H1 (cell line): ENCODE measurements around the gene FAM228B. TPM values are rescaled to one million over a fixed set of nuclear protein-coding genes. Genes with fewer than 3 reads are reported as not detected.
A peak's percentile ranks its signal among the peaks of the same experiment; 100 is the strongest.

Experiments
- CTCF ChIA-PET: fragments of 300-600 bp; sonication (Branson Sonifier 250); formaldehyde crosslinking; loops from one replicate; lab custom pipeline; 2021; ENCODE audit not compliant: partially characterized antibody; lab: Charles Lee
- POLR2A ChIA-PET: fragments of 300-600 bp; sonication (Branson Sonifier 250); formaldehyde crosslinking; loops from one replicate; lab custom pipeline; 2021; ENCODE audit warnings: inconsistent platforms; ENCODE audit not compliant: partially characterized antibody; lab: Charles Lee
- DNase-seq, 2 experiments: peaks; one replicate each; pipeline versions ENCODE4 v3.0.0 to v3.0.0-alpha.2; 2010 to 2022; ENCODE audit warnings: low spot score in 2 of 2, low read depth in 1 of 2, mixed read lengths in 1 of 2
- FAIRE-seq: peaks from 2 replicates; lab custom pipeline; 2011; peaks lifted over from hg19 to GRCh38; lab: Jason Lieb, UNC
- H2AFZ ChIP-seq: 2 replicates; pipeline ENCODE4 v1.8.1; 2012; ENCODE audit warnings: low read length, inconsistent platforms
- H2AK5ac ChIP-seq: 2 replicates; pipeline ENCODE4 v1.6.1; 2013; ENCODE audit warnings: low read depth, low read length
- H2BK120ac ChIP-seq: replicated peaks from 2 replicates; pipeline ENCODE3; 2013; ENCODE audit warnings: low read depth, low read length, inconsistent platforms
- H2BK12ac ChIP-seq: 2 replicates; pipeline ENCODE4 v1.6.1; 2013; ENCODE audit warnings: low read depth, low read length
- H2BK15ac ChIP-seq: 2 replicates; pipeline ENCODE4 v1.6.1; 2013; ENCODE audit warnings: low read length
- H2BK20ac ChIP-seq: 2 replicates; pipeline ENCODE4 v1.6.1; 2013; ENCODE audit warnings: low read length
- H2BK5ac ChIP-seq: 2 replicates; pipeline ENCODE4 v1.6.1; 2013; ENCODE audit warnings: low read depth, low read length
- H3K14ac ChIP-seq: 2 replicates; pipeline ENCODE4 v1.6.1; 2013; ENCODE audit warnings: inconsistent platforms; ENCODE audit not compliant: insufficient read length
- H3K18ac ChIP-seq: 2 replicates; pipeline ENCODE4 v1.6.1; 2013; ENCODE audit warnings: low read length; ENCODE audit errors: extremely low read depth
- H3K23ac ChIP-seq: 2 replicates; pipeline ENCODE4 v1.6.1; 2013; ENCODE audit warnings: inconsistent platforms; ENCODE audit not compliant: insufficient read length
- H3K23me2 ChIP-seq: 2 replicates; pipeline ENCODE4 v1.6.1; 2013; ENCODE audit warnings: low read depth, low read length
- H3K27ac ChIP-seq: 2 replicates; pipeline ENCODE4 v1.6.1; 2011; ENCODE audit warnings: low read depth, low read length, inconsistent platforms
- H3K27me3 ChIP-seq, 4 experiments: replicated peaks in 1 of 4; 1 replicate in 1 of 4; 2 replicates in 3 of 4; pipeline versions ENCODE4 v1.6.1 to v1.8.1; 2011 to 2013; ENCODE audit warnings: low read length in 3 of 4, mild to moderate bottlenecking in 3 of 4, inconsistent platforms in 2 of 4, mixed read lengths in 2 of 4, moderate library complexity in 1 of 4; ENCODE audit not compliant: control insufficient read depth in 3 of 4, insufficient read depth in 3 of 4; ENCODE audit errors: extremely low read depth in 1 of 4
- H3K36me3 ChIP-seq, 4 experiments: 2 replicates each; pipeline versions ENCODE4 v1.6.1 to v1.8.1; 2011 to 2013; ENCODE audit warnings: mild to moderate bottlenecking in 4 of 4, low read length in 3 of 4, moderate library complexity in 2 of 4, control low read depth in 1 of 4, inconsistent platforms in 1 of 4; ENCODE audit not compliant: insufficient read depth in 4 of 4, control insufficient read depth in 2 of 4
- H3K4ac ChIP-seq: replicated peaks from 2 replicates; pipeline ENCODE3; 2013; ENCODE audit warnings: low read length, low read depth, mixed read lengths, inconsistent platforms; ENCODE audit not compliant: insufficient read length
- H3K4me1 ChIP-seq, 4 experiments: replicated peaks in 1 of 4; 1 replicate in 1 of 4; 2 replicates in 3 of 4; pipeline versions ENCODE4 v1.6.1 to v1.8.1; 2011 to 2013; ENCODE audit warnings: low read length in 3 of 4, inconsistent platforms in 2 of 4, mixed read lengths in 1 of 4; ENCODE audit not compliant: insufficient read depth in 4 of 4, control insufficient read depth in 3 of 4
- H3K4me2 ChIP-seq, 2 experiments: 2 replicates each; pipeline versions ENCODE4 v1.6.1 to v1.8.1; 2011 to 2013; ENCODE audit warnings: low read depth in 2 of 2, low read length in 2 of 2, control low read depth in 1 of 2, inconsistent platforms in 1 of 2, mild to moderate bottlenecking in 1 of 2; ENCODE audit not compliant: insufficient read depth in 1 of 2
- H3K4me3 ChIP-seq, 4 experiments: fragments of 200-600, 300-600 bp in 1 of 4; sonication (generic), shearing (Covaris generic), sonication (Bioruptor Twin) in 1 of 4; 2 replicates each; pipeline versions ENCODE4 v1.5.1 to v1.8.1; 2011 to 2016; ENCODE audit warnings: low read length in 4 of 4, low read depth in 3 of 4, control low read depth in 2 of 4, inconsistent platforms in 2 of 4, mild to moderate bottlenecking in 2 of 4, mixed read lengths in 1 of 4, moderate library complexity in 1 of 4; ENCODE audit not compliant: insufficient read depth in 2 of 4; ENCODE audit errors: extremely low read depth in 1 of 4
- H3K56ac ChIP-seq: replicated peaks from 2 replicates; pipeline ENCODE3; 2013; ENCODE audit warnings: low read depth, mild to moderate bottlenecking, mixed read lengths, low read length, inconsistent platforms; ENCODE audit not compliant: insufficient read length
- H3K79me1 ChIP-seq: 2 replicates; pipeline ENCODE4 v1.6.1; 2013; ENCODE audit warnings: low read depth, low read length, control low read depth
- H3K79me2 ChIP-seq, 2 experiments: 2 replicates each; pipeline versions ENCODE4 v1.6.1 to v1.8.1; 2012 to 2013; ENCODE audit warnings: low read length in 2 of 2, mild to moderate bottlenecking in 2 of 2, inconsistent platforms in 1 of 2; ENCODE audit not compliant: insufficient read depth in 2 of 2, control insufficient read depth in 1 of 2
- H3K9ac ChIP-seq, 4 experiments: replicated peaks in 1 of 4; 1 replicate in 1 of 4; 2 replicates in 3 of 4; pipeline versions ENCODE4 v1.6.1 to v1.8.1; 2011 to 2013; ENCODE audit warnings: low read depth in 3 of 4, low read length in 3 of 4, control low read depth in 2 of 4, mild to moderate bottlenecking in 2 of 4, moderate library complexity in 2 of 4, inconsistent platforms in 1 of 4; ENCODE audit errors: extremely low read depth in 1 of 4
- H3K9me3 ChIP-seq, 2 experiments: 2 replicates each; pipeline versions ENCODE4 v1.6.1 to v1.8.1; 2012 to 2013; ENCODE audit warnings: mild to moderate bottlenecking in 2 of 2, moderate library complexity in 2 of 2, control low read depth in 1 of 2, inconsistent platforms in 1 of 2, low read depth in 1 of 2, low read length in 1 of 2, mixed read lengths in 1 of 2; ENCODE audit not compliant: insufficient read depth in 2 of 2
- H4K20me1 ChIP-seq, 2 experiments: replicated peaks in 1 of 2; 2 replicates each; pipeline versions ENCODE3 to v1.8.1; 2011 to 2013; ENCODE audit warnings: inconsistent platforms in 2 of 2, low read length in 2 of 2, mild to moderate bottlenecking in 1 of 2; ENCODE audit not compliant: insufficient read depth in 2 of 2, control insufficient read depth in 1 of 2
- H4K5ac ChIP-seq: 2 replicates; pipeline ENCODE4 v1.6.1; 2013; ENCODE audit warnings: low read length, low read depth, mixed read lengths, inconsistent platforms; ENCODE audit not compliant: insufficient read length
- H4K8ac ChIP-seq: 2 replicates; pipeline ENCODE4 v1.8.0; 2013; ENCODE audit warnings: mild to moderate bottlenecking, moderate library complexity, low read length, inconsistent platforms; ENCODE audit not compliant: insufficient read depth; ENCODE audit errors: extremely low read depth
- H4K91ac ChIP-seq: replicated peaks from 2 replicates; pipeline ENCODE3; 2013; ENCODE audit warnings: low read length, mixed read lengths, inconsistent platforms; ENCODE audit not compliant: insufficient read length
- ASH2L ChIP-seq: fragments of 200-600, 300-600 bp; sonication (generic); IDR thresholded peaks from one replicate; pipeline ENCODE4 v1.7.1; 2017; ENCODE audit warnings: low read length
- BRCA1 ChIP-seq: IDR thresholded peaks from 2 replicates; pipeline ENCODE4 v1.6.1; 2012; ENCODE audit warnings: low read depth, low read length, improper control_type of control experiment
- CBX5 ChIP-seq: fragments of 300-800, 300-1000 bp; sonication (generic); IDR thresholded peaks from 2 replicates; pipeline ENCODE4 v1.7.1; 2016; ENCODE audit warnings: antibody characterized with exemption, low read length, low read depth
- CHD2 ChIP-seq: IDR thresholded peaks from 2 replicates; pipeline ENCODE4 v1.6.1; 2012; ENCODE audit warnings: low read length, improper control_type of control experiment
- EZH2 ChIP-seq: fragments of 200-600 bp; sonication (generic); IDR thresholded peaks from 2 replicates; pipeline ENCODE4 v1.7.1; 2012; ENCODE audit warnings: low read depth, mild to moderate bottlenecking, moderate library complexity, low read length, inconsistent platforms; ENCODE audit not compliant: severe bottlenecking
- KDM5A ChIP-seq: fragments of 200-600 bp; IDR thresholded peaks from 2 replicates; pipeline ENCODE4 v1.7.1; 2012; ENCODE audit warnings: mild to moderate bottlenecking, low read length, inconsistent platforms, mixed read lengths
- NRF1 ChIP-seq: IDR thresholded peaks from 2 replicates; pipeline ENCODE4 v1.6.1; 2011; ENCODE audit warnings: mild to moderate bottlenecking, low read depth, low read length, improper control_type of control experiment
- POLR2AphosphoS5 ChIP-seq: IDR thresholded peaks from 2 replicates; pipeline ENCODE4 v1.6.1; 2011; ENCODE audit warnings: low read depth, low read length
- RNF2 ChIP-seq: fragments of 200-900, 300-1000 bp; sonication (generic); IDR thresholded peaks from 2 replicates; pipeline ENCODE4 v1.7.1; 2016; ENCODE audit warnings: borderline replicate concordance, low read depth, mild to moderate bottlenecking, antibody characterized with exemption, low read length; ENCODE audit not compliant: poor library complexity, severe bottlenecking; ENCODE audit errors: missing control alignments
- SIRT6 ChIP-seq: IDR thresholded peaks from one replicate; pipeline ENCODE4 v1.7.1; 2012; ENCODE audit warnings: low read length, inconsistent platforms
- SP4 ChIP-seq: IDR thresholded peaks from 2 replicates; pipeline ENCODE4 v1.6.1; 2012; ENCODE audit warnings: low read length, inconsistent platforms
- TAF7 ChIP-seq: optimal IDR thresholded peaks from 2 replicates; pipeline ENCODE3; 2011; ENCODE audit warnings: low read depth, mild to moderate bottlenecking, inconsistent platforms, low read length, moderate library complexity, borderline replicate concordance
- WGBS, 2 experiments: shearing (Covaris generic) in 1 of 2; methylation state at CpG; one replicate each; pipeline versions ENCODE4 v1.1.6 to v1.1.7; 2013 to 2015; ENCODE audit warnings: low lambda C conversion rate in 2 of 2, mixed read lengths in 2 of 2, inconsistent platforms in 1 of 2, low coverage in 1 of 2, missing lambda C conversion rate in 1 of 2; ENCODE audit not compliant: insufficient replicate concordance in 2 of 2, insufficient coverage in 1 of 2, insufficient read length in 1 of 2; ENCODE audit errors: extremely low coverage in 1 of 2, missing lambda C conversion rate in 1 of 2; 5-methylcytosine and 5-hydroxymethylcytosine counted together
- polyA plus RNA-seq, 7 experiments: library from polyadenylated mRNA; depleted of rRNA in 3 of 7; stranded (reverse) in 5 of 7; unstranded in 2 of 7; fragments of >200 nt in 5 of 7; fragments of 200-250 nt in 2 of 7; gene quantifications; 1 replicate in 5 of 7; 2 replicates in 1 of 7; 4 replicates in 1 of 7; pipeline versions ENCODE4 v1.2.1 to v1.2.3, GENCODE V29; 2011 to 2013; ENCODE audit warnings: missing spikeins in 2 of 7, mixed read lengths in 2 of 7
- total RNA-seq: library from RNA; stranded (reverse); fragmentation: NEBNext Ultra II Directional; extraction: Animal tissue kit (Norgen Biotek cat#: 25700); gene quantifications from 2 replicates; pipeline ENCODE4 v1.2.1, GENCODE V29; 2021

The FAM228B gene
- total and polyA plus RNA-seq, 2 of the 8 experiments (the other 6 are each of a cell fraction or from before 2014, with no cell fraction given): 1.4 to 3.2 TPM

GRCh38 chr2:24183366-24184069, 60.2 kb downstream of the FAM228B start:
- CTCF ChIA-PET: interaction anchor here (1.3 kb wide), 1 partner anchor 10 kb away, joined by 3 read pairs; no protein-coding TSS in a partner anchor
- POLR2A ChIA-PET: no interaction called here
- H3K56ac ChIP-seq: no peak overlapping the region
- H3K4me2 ChIP-seq: no peak overlapping the region
- no peak overlapping the region for H4K8ac ChIP-seq
- no peak overlapping the region for H3K14ac ChIP-seq
- no peak overlapping the region for H3K4me3 ChIP-seq
- H3K36me3 ChIP-seq: no peaks in the 10 kb centered on the region
- no peaks in the 10 kb centered on the region for H3K4me1 ChIP-seq
- no peak overlapping the region for H2AK5ac ChIP-seq
- H2BK5ac ChIP-seq: no peak overlapping the region
- no peak overlapping the region for H3K4ac ChIP-seq
- H4K5ac ChIP-seq: no peak overlapping the region
- H2AFZ ChIP-seq: 0 out of 2 replicates have a peak overlapping the region, but pooled peaks have one; percentile 47
- H4K20me1 ChIP-seq: no peaks in the 10 kb centered on the region
- no peaks in the 10 kb centered on the region for H3K23me2 ChIP-seq
- H2BK12ac ChIP-seq: no peak overlapping the region
- WGBS, 2 experiments: 82% methylated on average over 6 of the region's 6 CpGs; no CpG with 5 or more reads in 1 of the 2 experiments
- H2BK20ac ChIP-seq: no peak overlapping the region
- no peak overlapping the region for H2BK120ac ChIP-seq
- H3K23ac ChIP-seq: no peak overlapping the region
- no peaks in the 10 kb centered on the region for H3K79me1 ChIP-seq
- H3K18ac ChIP-seq: no peak overlapping the region
- FAIRE-seq (no peak), DNase-seq (no peak)
- no peaks in the 10 kb centered on the region for H3K9me3 ChIP-seq
- no peak overlapping the region for H3K27ac ChIP-seq
- no peaks in the 10 kb centered on the region for H3K79me2 ChIP-seq
- no peaks in the 10 kb centered on the region for H3K27me3 ChIP-seq
- H3K9ac ChIP-seq: no peak overlapping the region
- H4K91ac ChIP-seq: no peak overlapping the region
- no peak overlapping the region for H2BK15ac ChIP-seq
- TF ChIP-seq POLR2AphosphoS5: no peak
- TF ChIP-seq SP4: no peak
- TF ChIP-seq EZH2: no peak
- no peak for TF ChIP-seq CHD2
- TF ChIP-seq NRF1: no peak
- no peak for TF ChIP-seq BRCA1
- TF ChIP-seq CBX5: no peak
- no peak for TF ChIP-seq TAF7
- TF ChIP-seq SIRT6: no peak
- TF ChIP-seq ASH2L: no peak
- TF ChIP-seq RNF2: no peak
- TF ChIP-seq KDM5A: no peak
